Measurements from ENCODE around the gene DMRTA2.

GRCh38 chr1:50424045-50424883, 1.0 kb upstream of the DMRTA2 start:
- TF ChIP-seq CTCF (IDR thresholded peaks at IDR 0.05; ENCODE audit: control extremely low read depth in 1 of 3, insufficient read depth in 1 of 3, low read depth in 1 of 3, low read length in 3 of 3): no peak
- no peak for TF ChIP-seq SAP30 (IDR thresholded peaks at IDR 0.05; ENCODE audit: insufficient read depth, insufficient replicate concordance, low read length)
- TF ChIP-seq BCL11A (IDR thresholded peaks at IDR 0.05; ENCODE audit: low read depth in 2 of 2, low read length in 2 of 2): no peak
- TF ChIP-seq MAX (IDR thresholded peaks at IDR 0.05): no peak
- TF ChIP-seq JUND (IDR thresholded peaks at IDR 0.05; ENCODE audit: low read length): no peak

Data from H1 (cell line).